Right lobe of liver (tissue), 6 donors: ENCODE measurements around the gene CFAP251. TPM values are rescaled to one million over a fixed set of nuclear protein-coding genes. Genes with fewer than 3 reads are reported as not detected.

ENCODE experiments used
- ATAC-seq, 4 donors: fragments of 200-7000 bp; cut with Tn5 transposase; one replicate each; pipeline ENCODE4 v1.9.1; 2020; ENCODE audit warnings: mild to moderate bottlenecking in 4 of 4, moderate library complexity in 4 of 4
- DNase-seq, 3 donors: peaks; one replicate each; pipeline ENCODE4 v3.0.0-alpha.2; 2020
- H3K27ac ChIP-seq, 3 donors: fragments of 200-600 bp; one replicate each; pipeline ENCODE4 v1.8.0; 2022
- H3K27me3 ChIP-seq, 2 donors: fragments of 200-600 bp; one replicate each; pipeline ENCODE4 v1.8.0; 2022
- H3K36me3 ChIP-seq, 4 donors: fragments of 200-600 bp; sonication (generic) in 1 of 4; one replicate each; pipeline versions ENCODE4 v1.5.1 to v1.8.0; 2017 to 2022; ENCODE audit warnings: control low read depth in 1 of 4
- H3K4me1 ChIP-seq, 4 donors: fragments of 200-600 bp; sonication (generic) in 1 of 4; one replicate each; pipeline versions ENCODE4 v1.5.1 to v1.8.0; 2017 to 2022; ENCODE audit warnings: control low read depth in 1 of 4
- H3K4me3 ChIP-seq, 3 donors: fragments of 200-600 bp; one replicate each; pipeline ENCODE4 v1.8.0; 2022
- H3K9me3 ChIP-seq, 4 donors: fragments of 200-600 bp; sonication (generic) in 1 of 4; one replicate each; pipeline versions ENCODE4 v1.5.1 to v1.8.0; 2017 to 2022; ENCODE audit warnings: control low read depth in 1 of 4
- POLR2A ChIP-seq: fragments of 450-650 bp; IDR thresholded peaks from one replicate; pipeline ENCODE4 v1.6.1; 2017; ENCODE audit warnings: antibody characterized with exemption, mild to moderate bottlenecking
- WGBS: methylation state at CpG from one replicate; pipeline ENCODE4 v1.1.6; 2018; ENCODE audit warnings: low coverage, low lambda C conversion rate; ENCODE audit not compliant: insufficient coverage; ENCODE audit errors: missing lambda C conversion rate; 5-methylcytosine and 5-hydroxymethylcytosine counted together
- intact Hi-C, 2 donors: fragments of 100-400 bp; cut with DNase I; formaldehyde crosslinking; loops; one replicate each; pipeline versions ENCODE4 v1.11.2 to v1.14.1; 2022
- total RNA-seq, 6 experiments: library from RNA; depleted of rRNA in 2 of 6; stranded (reverse); fragments of >200 nt in 2 of 6; fragmentation: NEBNext Ultra II Directional in 3 of 6; extraction: Animal tissue kit (Norgen Biotek cat#: 25700) in 3 of 6; gene quantifications; one replicate each; pipeline versions ENCODE4 v1.1.0 to v1.2.4, GENCODE V29; 2016 to 2023
- TF ChIP-seq, protein P1 (sequence below), 4 donors: fragments of 200-600 bp in 3 of 4; fragments of 450-650 bp in 1 of 4; IDR thresholded peaks; one replicate each; pipeline versions ENCODE4 v1.5.1 to v1.8.0; 2016 to 2022; ENCODE audit warnings: antibody characterized with exemption in 4 of 4, mild to moderate bottlenecking in 2 of 4
- donor health status: DM: no; HTN: yes; CAD: no.
- donor health status: DM: no; HTN: no; CAD: no.
- donor health status: DM: no; HTN: no; CAD: no.
- donor health status: DM: no; HTN: yes; CAD: no.
- donor health status: DM: no; HTN: yes; CAD: no.

Gene CFAP251
- total RNA-seq, 6 experiments from 2014 or later, result 1.0 to 6.2 (median 2.4) TPM

GRCh38 chr12:121957861-121958515 is 39.6 kb downstream of the CFAP251 start:
- no peak for DNase-seq
- TF ChIP-seq, protein P1, sequence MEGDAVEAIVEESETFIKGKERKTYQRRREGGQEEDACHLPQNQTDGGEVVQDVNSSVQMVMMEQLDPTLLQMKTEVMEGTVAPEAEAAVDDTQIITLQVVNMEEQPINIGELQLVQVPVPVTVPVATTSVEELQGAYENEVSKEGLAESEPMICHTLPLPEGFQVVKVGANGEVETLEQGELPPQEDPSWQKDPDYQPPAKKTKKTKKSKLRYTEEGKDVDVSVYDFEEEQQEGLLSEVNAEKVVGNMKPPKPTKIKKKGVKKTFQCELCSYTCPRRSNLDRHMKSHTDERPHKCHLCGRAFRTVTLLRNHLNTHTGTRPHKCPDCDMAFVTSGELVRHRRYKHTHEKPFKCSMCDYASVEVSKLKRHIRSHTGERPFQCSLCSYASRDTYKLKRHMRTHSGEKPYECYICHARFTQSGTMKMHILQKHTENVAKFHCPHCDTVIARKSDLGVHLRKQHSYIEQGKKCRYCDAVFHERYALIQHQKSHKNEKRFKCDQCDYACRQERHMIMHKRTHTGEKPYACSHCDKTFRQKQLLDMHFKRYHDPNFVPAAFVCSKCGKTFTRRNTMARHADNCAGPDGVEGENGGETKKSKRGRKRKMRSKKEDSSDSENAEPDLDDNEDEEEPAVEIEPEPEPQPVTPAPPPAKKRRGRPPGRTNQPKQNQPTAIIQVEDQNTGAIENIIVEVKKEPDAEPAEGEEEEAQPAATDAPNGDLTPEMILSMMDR (IDR thresholded peaks at IDR 0.05), result no peak
- no peak for TF ChIP-seq POLR2A
- Histone ChIP-seq H3K36me3 (no peaks in the 10 kb centered on the region), H3K4me1 (no peaks in the 10 kb centered on the region), H3K27ac (no peak overlapping the region), H3K27me3 (no peaks in the 10 kb centered on the region), H3K4me3 (no peak overlapping the region), H3K9me3 (no peaks in the 10 kb centered on the region)
- WGBS, result 67% methylated on average over 5 of the region's 6 CpGs
- intact Hi-C loops, result no loop called here
- ATAC-seq, result no peak

DNA sequence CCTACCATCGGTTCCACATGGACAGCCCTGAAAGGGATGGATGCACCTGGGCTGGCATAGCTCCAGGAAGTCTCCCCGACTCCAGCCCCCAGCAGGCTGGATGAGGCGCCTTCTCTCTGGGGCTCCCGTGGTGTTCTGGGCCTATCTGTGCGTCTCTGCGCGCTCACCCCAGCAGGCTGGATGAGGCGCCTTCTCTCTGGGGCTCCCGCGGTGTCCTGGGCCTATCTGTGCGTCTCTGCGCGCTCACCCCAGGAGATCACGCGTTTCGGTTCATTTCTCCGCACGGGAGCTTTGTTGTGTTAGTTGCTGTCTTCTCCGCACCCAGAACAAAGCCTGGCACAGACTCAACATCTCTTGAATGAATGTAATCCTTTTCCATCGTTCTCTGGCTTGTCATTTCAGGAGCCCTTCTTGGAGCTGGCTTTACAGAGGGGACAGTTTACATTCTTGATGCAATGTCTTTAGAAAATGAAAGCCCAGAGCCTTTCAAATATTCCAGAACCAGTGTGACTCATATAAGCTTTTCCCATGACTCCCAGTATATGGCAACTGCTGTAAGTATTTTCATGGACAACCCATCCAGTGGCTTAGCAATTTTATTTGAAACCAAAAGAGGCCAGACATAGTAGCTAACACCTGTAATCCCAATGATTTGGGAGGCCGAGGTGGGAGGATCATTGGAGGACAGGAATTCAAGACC is 40.3 kb downstream of the CFAP251 start:
- Histone ChIP-seq H3K4me3 (no peak overlapping the region), H3K27ac (no peak overlapping the region), H3K4me1 (no peaks in the 10 kb centered on the region), H3K9me3 (no peaks in the 10 kb centered on the region), H3K27me3 (no peaks in the 10 kb centered on the region), H3K36me3 (no peaks in the 10 kb centered on the region)
- no peak for TF ChIP-seq POLR2A
- TF ChIP-seq, protein P1 (IDR thresholded peaks at IDR 0.05), result no peak
- 66% methylated on average over 6 of the region's 21 CpGs for WGBS
- intact Hi-C loops, result no loop called here
- ATAC-seq (no peak), DNase-seq (no peak)

DNA sequence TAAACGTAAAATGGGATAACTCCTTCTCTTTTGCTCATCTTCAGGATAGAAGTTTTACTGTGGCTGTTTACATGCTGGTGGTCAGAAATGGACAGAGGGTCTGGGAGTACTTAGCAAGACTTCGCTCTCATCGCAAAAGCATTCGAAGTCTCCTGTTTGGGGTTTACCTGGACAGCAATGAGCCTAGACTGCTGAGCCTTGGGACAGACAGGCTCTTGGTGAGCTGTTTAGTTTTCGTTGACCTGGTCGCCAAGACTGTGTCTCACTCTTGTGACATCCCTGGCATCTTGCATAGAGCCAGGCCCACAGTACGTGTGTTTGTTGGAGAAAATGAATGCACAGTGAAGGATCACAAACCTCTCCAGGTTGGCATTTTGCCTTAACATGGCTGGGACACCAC is 42.1 kb downstream of the CFAP251 start:
- Histone ChIP-seq H3K27ac (no peak overlapping the region), H3K36me3 (no peaks in the 10 kb centered on the region), H3K4me3 (no peak overlapping the region), H3K27me3 (no peaks in the 10 kb centered on the region), H3K4me1 (no peaks in the 10 kb centered on the region), H3K9me3 (no peaks in the 10 kb centered on the region)
- 88% methylated on average over 3 of the region's 7 CpGs for WGBS
- intact Hi-C loops, result no loop called here
- DNase-seq (no peak), ATAC-seq (no peak)
- TF ChIP-seq, protein P1 (IDR thresholded peaks at IDR 0.05), result no peak
- no peak for TF ChIP-seq POLR2A

DNA sequence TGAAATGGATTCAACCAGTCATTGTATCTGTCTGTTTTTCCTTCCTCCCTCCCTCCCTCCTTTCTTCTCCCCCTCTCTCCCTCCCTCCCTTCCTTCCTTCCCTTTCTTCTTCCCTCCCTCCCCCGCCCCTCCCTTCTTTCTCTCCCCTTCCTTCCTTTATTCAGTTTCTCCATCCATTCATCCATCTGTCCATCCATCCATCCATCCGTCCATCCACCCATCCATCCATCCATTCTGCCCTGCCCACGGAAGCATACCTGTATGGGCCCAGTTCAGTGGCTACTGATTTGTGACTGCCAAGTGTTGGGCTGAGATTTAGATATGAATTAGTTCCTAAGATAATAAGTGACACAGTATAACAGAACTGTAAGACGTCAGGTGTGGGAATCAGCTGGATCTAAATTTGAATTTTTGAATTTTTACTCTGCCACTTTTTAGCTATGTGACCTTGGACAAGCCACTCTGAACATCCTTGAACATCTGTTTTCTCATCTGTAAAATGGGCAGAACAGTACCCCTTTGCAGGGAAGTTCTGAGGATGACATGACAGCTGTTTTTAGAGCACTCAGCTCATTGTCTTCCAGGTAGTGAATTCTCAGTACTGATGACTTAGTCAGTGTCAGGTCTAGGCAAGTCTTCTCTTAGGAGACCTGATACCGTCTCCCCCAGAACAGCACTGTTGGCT is 42.9 kb downstream of the CFAP251 start:
- no peaks in the 10 kb centered on the region for H3K9me3 ChIP-seq
- H3K27ac ChIP-seq, result no peak overlapping the region
- DNase-seq (no peak), ATAC-seq (no peak)
- intact Hi-C loops, result no loop called here
- TF ChIP-seq POLR2A, result no peak
- TF ChIP-seq, protein P1 (IDR thresholded peaks at IDR 0.05), result no peak
- no peak overlapping the region for H3K4me3 ChIP-seq
- no peaks in the 10 kb centered on the region for H3K4me1 ChIP-seq
- no peaks in the 10 kb centered on the region for H3K36me3 ChIP-seq
- 90% methylated on average over 5 of the region's 5 CpGs for WGBS
- H3K27me3 ChIP-seq, result no peaks in the 10 kb centered on the region
